Urothelium cell line (cell line): ENCODE results near the gene HOXD4.
A peak's percentile ranks its signal among the peaks of the same experiment; 100 is the strongest.

Experiments
- DNase-seq: peaks from one replicate; pipeline ENCODE4 v3.0.0; 2011; ENCODE audit warnings: low spot score, mixed read lengths
- FAIRE-seq: peaks from 2 replicates; lab custom pipeline; 2011; peaks lifted over from hg19 to GRCh38; lab: Jason Lieb, UNC

Gene HOXD4

GRCh38 chr2:176151442-176152287 lies at the start of gene HOXD4:
Gene HOXD4, plus strand, starts transcription at chr2:176151550. Its CDS starts 84 bp downstream, at chr2:176151634.
- FAIRE-seq (no peak), DNase-seq (no peak)

GRCh38 chr2:176101842-176102241 lies 49.5 kb upstream of the HOXD4 start:
- DNase-seq (no peak), FAIRE-seq (no peak)

- DNase-seq (no peak), FAIRE-seq (no peak)
Measured at GRCh38 chr2:176102309-176102866, 49.0 kb upstream of the HOXD4 start.

DNA sequence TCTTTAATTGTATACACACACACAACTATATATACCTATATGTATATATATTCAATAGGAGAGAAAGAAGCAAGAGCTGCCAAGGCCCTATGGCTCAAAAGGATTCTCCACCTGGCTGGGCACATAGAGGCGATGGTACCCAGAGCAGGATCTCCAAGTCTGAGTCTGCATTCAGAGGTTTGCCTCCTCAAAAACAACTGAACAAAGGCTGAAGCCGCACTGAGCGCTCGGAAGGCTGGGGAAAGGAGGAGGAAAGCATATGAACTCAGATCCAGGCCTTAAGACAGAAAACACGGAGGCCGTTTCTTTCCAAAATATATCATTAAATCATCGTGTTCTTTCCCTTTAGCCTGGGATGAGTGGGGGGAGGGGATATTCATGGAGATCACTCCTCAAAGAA lies 48.2 kb upstream of the HOXD4 start:
- DNase-seq (no peak), FAIRE-seq (no peak)

DNA sequence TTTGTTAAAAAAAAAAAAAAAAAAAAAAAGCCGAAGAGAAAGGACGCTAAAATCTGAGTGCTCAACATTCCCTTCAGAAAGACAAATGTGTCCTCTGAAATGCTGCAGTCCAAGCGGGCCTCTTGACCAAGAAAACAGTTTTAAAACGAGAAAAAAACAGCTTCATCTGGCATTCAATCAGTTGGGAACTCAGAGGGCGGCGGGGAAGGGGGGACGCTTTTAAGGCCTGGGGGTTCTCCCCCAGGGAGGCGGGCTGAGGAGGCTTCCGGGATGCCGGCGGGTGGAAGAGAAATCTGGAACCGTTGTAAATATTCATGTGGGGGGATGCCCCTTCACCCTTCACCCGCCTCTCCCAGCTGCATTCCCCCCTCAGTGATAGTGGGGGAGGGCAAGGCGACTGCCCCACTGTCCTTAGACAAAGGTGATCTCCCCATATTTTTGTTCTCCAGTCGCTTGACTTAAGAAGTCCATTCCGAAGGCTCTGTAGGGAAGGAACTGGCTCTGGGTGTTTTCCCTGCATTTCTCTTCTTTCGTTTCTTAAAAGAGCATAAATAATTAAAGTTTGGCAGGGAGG lies 47.5 kb upstream of the HOXD4 start:
- DNase-seq = peak; percentile 35
- FAIRE-seq = no peak

DNA sequence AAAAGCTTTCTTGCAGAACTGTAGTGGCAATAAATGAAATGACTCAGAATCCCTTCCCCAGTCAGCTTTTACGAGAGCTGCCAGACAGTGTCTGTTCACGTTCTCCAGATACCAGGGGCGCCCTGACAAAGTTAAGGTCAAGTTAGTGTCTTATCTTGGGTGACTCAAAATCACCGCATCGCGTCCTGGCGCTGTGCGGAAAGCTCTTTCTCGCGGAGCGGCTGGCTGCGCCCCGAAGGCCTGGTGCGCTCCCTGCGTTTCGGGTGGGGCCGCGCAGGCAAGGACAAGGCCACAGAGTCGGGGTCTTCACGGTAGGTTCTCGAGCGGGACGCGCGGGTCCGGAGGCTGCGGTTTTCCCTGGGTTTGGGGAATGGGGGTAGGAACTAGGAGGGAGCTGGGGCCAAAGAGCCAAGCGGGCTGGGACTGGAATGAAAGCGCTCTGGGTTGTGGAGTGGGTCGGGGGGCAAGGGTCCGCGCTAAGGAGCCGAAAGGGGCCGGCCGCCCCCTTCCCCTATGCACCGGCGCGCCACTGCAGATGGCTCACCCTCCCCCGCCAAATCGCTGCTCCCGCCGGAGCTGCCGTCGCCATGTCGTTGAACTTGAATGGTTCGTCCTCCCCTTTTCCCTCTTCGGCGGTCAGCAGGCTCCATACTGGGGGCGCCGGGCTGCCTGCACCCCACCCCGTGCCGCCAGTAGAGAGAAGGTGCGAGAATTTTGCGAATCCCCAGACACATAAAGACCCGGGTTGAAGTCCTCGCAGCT lies 46.9 kb upstream of the HOXD4 start:
- peak; percentile 72 for DNase-seq
- no peak for FAIRE-seq

GRCh38 chr2:176105078-176105729 lies 46.1 kb upstream of the HOXD4 start:
- FAIRE-seq (no peak), DNase-seq (no peak)

GRCh38 chr2:176105730-176106580 lies 45.4 kb upstream of the HOXD4 start:
- DNase-seq = no peak
- FAIRE-seq = no peak

DNA sequence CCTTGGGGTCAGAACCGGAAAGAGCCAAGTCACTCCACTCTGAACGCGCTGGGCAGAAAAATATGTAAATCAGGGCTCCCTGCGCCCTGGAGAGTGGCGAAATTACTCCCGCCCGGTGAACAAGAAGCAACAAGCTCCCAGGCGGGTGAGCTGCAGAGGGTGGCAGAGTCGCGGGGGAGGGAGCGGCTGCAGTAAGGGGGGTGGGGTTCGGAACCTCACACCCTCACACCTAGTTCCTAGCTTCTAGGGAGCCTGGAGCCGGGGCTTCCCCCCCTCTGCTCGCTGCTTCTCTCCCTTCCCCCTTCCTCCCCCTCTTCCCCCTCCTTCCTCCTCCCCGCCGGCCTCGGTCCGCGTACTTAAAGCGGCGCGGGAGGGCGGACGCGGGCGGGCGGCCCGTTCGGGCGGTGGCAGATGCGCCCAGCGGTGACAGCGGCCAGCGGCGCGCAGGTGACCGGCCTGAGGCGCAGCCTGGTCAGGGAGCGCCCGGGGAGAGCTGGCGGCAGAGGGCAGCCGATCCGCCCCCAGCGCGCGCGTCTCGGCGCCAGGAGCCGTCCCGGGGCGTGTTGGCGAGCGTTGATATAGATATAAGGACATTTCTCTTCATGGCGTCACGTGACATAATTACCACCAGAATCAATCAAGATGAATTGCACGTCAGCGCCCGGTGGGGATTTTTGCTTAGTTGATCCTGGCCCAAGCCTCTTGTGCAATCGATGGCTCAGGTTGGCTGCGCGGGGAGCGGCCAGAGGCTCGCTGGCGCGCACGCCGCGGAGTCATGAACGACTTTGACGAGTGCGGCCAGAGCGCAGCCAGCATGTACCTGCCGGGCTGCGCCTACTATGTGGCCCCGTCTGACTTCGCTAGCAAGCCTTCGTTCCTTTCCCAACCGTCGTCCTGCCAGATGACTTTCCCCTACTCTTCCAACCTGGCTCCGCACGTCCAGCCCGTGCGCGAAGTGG lies 44.5 kb upstream of the HOXD4 start, which contains the start of gene HOXD11:
Gene HOXD11 (plus strand): TSS at position 700 of the 959 bp plus-strand sequence. CDS start 76 bp downstream, at position 776.
- DNase-seq (no peak), FAIRE-seq (no peak)

DNA sequence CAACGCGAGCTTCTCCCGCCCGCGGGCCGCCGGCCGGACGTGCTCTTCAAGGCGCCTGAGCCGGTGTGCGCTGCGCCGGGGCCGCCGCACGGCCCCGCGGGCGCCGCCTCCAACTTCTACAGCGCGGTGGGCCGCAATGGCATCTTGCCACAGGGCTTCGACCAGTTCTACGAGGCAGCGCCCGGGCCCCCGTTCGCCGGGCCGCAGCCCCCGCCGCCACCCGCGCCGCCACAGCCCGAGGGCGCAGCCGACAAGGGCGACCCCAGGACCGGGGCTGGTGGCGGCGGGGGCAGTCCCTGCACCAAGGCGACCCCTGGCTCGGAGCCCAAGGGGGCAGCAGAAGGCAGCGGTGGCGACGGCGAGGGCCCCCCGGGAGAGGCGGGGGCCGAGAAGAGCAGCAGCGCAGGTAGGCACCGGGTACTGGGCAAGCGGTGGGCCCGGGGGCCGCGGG lies 43.6 kb upstream of the HOXD4 start:
- DNase-seq (no peak), FAIRE-seq (no peak)

DNA sequence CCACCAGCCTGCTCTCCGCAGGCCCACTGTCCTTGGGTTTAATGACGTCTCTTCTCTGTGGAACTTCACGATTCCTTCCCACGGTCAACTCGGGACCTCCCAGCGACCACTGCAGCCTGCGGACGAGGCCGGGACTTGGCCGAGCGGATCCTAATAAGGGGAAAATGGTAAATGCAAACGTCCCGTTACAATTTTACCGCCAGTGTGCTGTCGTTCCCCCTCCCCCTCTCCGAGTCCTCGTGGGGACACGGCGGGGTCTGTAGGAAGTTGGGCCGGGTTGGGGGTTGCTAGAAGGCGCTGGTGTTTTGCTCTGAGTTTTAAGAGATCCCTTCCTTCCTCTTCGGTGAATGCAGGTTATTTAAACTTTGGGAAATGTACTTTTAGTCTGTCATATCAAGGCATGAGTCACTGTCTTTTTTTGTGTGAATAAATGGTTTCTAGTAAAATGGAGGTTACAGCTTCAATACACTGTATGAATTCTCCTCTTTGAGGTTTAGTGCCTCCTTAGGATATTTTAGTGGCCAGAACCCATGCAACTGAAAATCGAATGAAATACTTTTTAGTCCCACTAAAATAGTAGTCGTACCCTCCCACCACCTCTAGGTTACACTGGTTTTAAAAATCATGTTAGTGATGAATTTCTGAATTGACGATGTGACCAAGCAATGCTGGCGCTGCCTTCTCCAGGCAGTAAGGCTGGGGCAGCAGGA lies 42.0 kb upstream of the HOXD4 start:
- FAIRE-seq (no peak), DNase-seq (no peak)

DNA sequence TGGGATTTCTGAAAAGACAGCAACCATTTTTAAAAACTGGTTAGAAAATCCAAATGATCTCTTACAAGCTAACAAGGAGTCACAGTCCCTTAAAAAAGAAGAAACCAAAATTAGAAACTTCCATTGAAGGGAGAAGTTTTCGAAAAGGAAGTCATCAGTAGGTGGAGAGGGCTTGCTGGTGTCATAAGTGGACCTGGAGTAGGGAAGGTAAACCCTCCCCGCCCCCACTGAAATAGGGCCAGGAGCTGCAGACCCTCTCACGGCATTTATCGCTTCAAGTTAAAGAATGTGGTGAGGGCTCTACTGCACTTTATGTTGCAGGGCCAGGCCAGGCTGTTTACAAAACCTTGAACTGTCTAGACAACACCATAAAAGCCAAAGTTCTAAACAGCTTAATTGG lies 41.4 kb upstream of the HOXD4 start:
- no peak for DNase-seq
- no peak for FAIRE-seq

GRCh38 chr2:176110415-176111308 lies 40.7 kb upstream of the HOXD4 start:
- DNase-seq = no peak

GRCh38 chr2:176111309-176111663 lies 40.1 kb upstream of the HOXD4 start:
- DNase-seq = peak; percentile 69
- FAIRE-seq = no peak

More at GRCh38 chr2:176110415-176111308, 40.7 kb upstream of the HOXD4 start:
- FAIRE-seq = no peak

DNA sequence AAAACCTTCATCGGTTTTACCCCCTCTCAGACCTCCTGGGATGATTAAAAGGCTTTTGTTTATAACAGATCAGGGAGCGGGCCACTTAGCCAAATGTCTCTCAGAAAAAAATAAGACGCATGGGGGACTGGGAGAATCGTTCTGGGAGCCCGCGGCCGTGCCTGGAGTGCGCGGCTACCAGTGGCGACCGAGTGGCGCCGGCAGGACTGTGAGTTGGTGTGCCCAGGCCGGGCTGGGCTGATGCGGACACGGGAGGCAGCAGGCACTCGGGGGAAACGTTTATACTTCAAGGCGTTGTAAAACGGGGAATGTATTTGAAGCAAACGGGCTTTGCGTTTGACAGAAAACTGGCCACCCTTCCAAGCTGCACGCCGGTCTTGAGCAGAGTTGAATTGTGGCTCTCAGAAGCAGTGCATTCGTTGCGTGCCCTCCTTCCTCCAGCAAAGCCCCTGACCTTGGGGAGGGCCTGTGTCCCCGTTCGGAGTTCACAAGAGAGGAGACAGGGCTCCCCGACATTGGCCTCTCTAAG lies 39.4 kb upstream of the HOXD4 start:
- DNase-seq = no peak
- FAIRE-seq = no peak

DNA sequence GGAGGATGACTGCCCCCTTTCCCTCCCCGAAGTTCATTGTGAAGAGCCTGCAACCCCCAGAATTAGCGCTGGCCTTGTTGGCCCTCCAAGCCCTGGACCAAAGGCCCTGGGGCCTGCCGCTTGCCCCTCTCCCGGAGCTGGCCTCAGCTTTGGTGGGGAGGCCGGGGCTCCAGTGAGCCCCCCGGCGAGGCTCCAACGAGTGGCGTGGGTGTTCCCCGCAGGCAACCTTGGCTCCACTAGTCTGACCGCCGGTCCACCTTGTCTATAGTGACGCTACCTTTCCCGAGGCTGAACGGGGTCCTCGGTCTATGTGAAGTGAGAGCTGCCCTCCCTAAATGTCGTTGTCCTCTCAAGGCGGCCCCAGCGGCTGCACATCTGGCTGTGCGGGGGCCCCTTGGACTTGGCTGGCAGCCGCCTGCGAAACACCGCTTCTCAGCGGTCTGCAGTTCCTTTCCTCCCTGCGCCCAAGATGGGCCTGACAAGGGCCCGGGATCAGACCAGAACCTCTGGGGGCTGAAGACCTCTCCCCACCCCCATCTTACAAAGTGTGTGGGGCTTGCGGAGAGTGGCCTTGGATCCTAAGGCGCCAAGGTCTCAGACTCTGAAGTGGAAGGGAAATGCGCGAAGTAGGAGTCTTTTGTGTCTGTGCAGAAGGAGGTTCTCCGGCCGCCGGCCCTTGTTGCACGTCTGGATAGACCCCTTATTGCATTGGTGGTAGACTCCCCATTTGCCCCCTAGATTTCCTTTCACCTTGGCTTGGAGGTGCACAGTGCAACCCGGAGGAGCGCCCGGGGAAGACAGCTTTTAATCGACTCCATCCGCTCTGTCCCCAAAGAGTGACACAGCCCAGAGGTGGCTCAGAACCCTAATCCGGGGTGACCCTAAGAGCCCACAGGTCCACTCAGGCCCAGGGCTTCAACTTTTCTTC lies 38.7 kb upstream of the HOXD4 start:
- FAIRE-seq = no peak
- no peak for DNase-seq
